Adrenal gland (tissue), 5 donors: ENCODE data around the gene LARP1.

Experiments
- CTCF ChIP-seq, 6 experiments: fragments of 450-650 bp in 4 of 6; fragments of 200-600 bp in 2 of 6; sonication (generic) in 1 of 6; IDR thresholded peaks; 1 replicate in 5 of 6; 2 replicates in 1 of 6; pipeline versions ENCODE4 v1.5.1 to v1.8.0; 2016 to 2021; ENCODE audit warnings: antibody characterized with exemption in 6 of 6, mild to moderate bottlenecking in 2 of 6, moderate library complexity in 1 of 6
- POLR2A ChIP-seq, 2 donors: fragments of 450-650 bp; IDR thresholded peaks; one replicate each; pipeline ENCODE4 v1.6.1; 2017; ENCODE audit warnings: antibody characterized with exemption in 2 of 2, mild to moderate bottlenecking in 2 of 2, moderate library complexity in 1 of 2
- donor health status: DM: no; HTN: no; CAD: no.

- TF ChIP-seq CTCF (IDR thresholded peaks at IDR 0.05) = no peak
- TF ChIP-seq POLR2A (IDR thresholded peaks at IDR 0.05) = no peak
Observed at GRCh38 chr5:154713615-154714125, 41.5 kb upstream of the LARP1 start.
